ENCODE results near the gene UNKL.

Gene UNKL

GRCh38 chr16:1433756-1434155, 19.3 kb upstream of the UNKL start:
- no peak for TF ChIP-seq RAD21 (IDR thresholded peaks at IDR 0.05; ENCODE audit: low read depth)
- no peak for TF ChIP-seq TEAD4 (IDR thresholded peaks at IDR 0.05)
- no peak for TF ChIP-seq CEBPB (IDR thresholded peaks at IDR 0.05)
- no peak for TF ChIP-seq CREB1 (IDR thresholded peaks at IDR 0.05; ENCODE audit: low read depth)
- TF ChIP-seq YY1 (IDR thresholded peaks at IDR 0.05; ENCODE audit: low read depth) = no peak
- TF ChIP-seq USF1 (IDR thresholded peaks at IDR 0.05) = no peak
- TF ChIP-seq MAX (IDR thresholded peaks at IDR 0.05) = no peak
- TF ChIP-seq TAF1 (IDR thresholded peaks at IDR 0.05; ENCODE audit: low read depth) = no peak
- no peak for TF ChIP-seq ZBTB7A (IDR thresholded peaks at IDR 0.05; ENCODE audit: low read depth)

- TF ChIP-seq CREB1 (IDR thresholded peaks at IDR 0.05; ENCODE audit: low read depth) (no peak), NFIC (IDR thresholded peaks at IDR 0.05) (no peak), YY1 (IDR thresholded peaks at IDR 0.05; ENCODE audit: low read depth) (no peak), CEBPB (IDR thresholded peaks at IDR 0.05) (no peak), REST (IDR thresholded peaks at IDR 0.05; ENCODE audit: low read depth) (no peak), TAF1 (IDR thresholded peaks at IDR 0.05; ENCODE audit: low read depth) (no peak)
Measured at GRCh38 chr16:1433263-1433560, 18.7 kb upstream of the UNKL start.

- TF ChIP-seq ZBTB7A (IDR thresholded peaks at IDR 0.05; ENCODE audit: low read depth) = peak; percentile 52; the same call in 1 of the 2 replicates
- no peak for TF ChIP-seq TCF12 (IDR thresholded peaks at IDR 0.05; ENCODE audit: low read depth)
Measured at GRCh38 chr16:1432388-1433262, 18.1 kb upstream of the UNKL start.

GRCh38 chr16:1431497-1432270, 17.2 kb upstream of the UNKL start:
- TF ChIP-seq FOXM1 (IDR thresholded peaks at IDR 0.05; ENCODE audit: borderline replicate concordance, low read depth) (no peak), TCF12 (IDR thresholded peaks at IDR 0.05; ENCODE audit: low read depth) (no peak), RAD21 (IDR thresholded peaks at IDR 0.05; ENCODE audit: low read depth) (no peak), MAX (IDR thresholded peaks at IDR 0.05) (no peak), USF1 (IDR thresholded peaks at IDR 0.05) (no peak), EP300 (IDR thresholded peaks at IDR 0.05; ENCODE audit: borderline replicate concordance) (no peak), CREB1 (IDR thresholded peaks at IDR 0.05; ENCODE audit: low read depth) (no peak), TEAD4 (IDR thresholded peaks at IDR 0.05) (no peak)

GRCh38 chr16:1430759-1431496, 16.4 kb upstream of the UNKL start, which contains the start of gene PERCC1:
Gene PERCC1 (plus strand): TSS chr16:1431078. CDS start chr16:1432594, 1,516 bp downstream.
- TF ChIP-seq TCF12 (IDR thresholded peaks at IDR 0.05; ENCODE audit: low read depth) (no peak), TEAD4 (IDR thresholded peaks at IDR 0.05) (no peak), NFIC (IDR thresholded peaks at IDR 0.05) (no peak), YY1 (IDR thresholded peaks at IDR 0.05; ENCODE audit: low read depth) (no peak), EP300 (IDR thresholded peaks at IDR 0.05; ENCODE audit: borderline replicate concordance) (no peak), EGR1 (IDR thresholded peaks at IDR 0.05) (no peak), USF1 (IDR thresholded peaks at IDR 0.05) (no peak)

GRCh38 chr16:1430214-1430758, 15.8 kb upstream of the UNKL start:
- TF ChIP-seq CREB1 (IDR thresholded peaks at IDR 0.05; ENCODE audit: low read depth) = no peak
- no peak for TF ChIP-seq RAD21 (IDR thresholded peaks at IDR 0.05; ENCODE audit: low read depth)
- TF ChIP-seq YY1 (IDR thresholded peaks at IDR 0.05; ENCODE audit: low read depth) = no peak
- TF ChIP-seq TCF12 (IDR thresholded peaks at IDR 0.05; ENCODE audit: low read depth) = no peak
- no peak for TF ChIP-seq CEBPB (IDR thresholded peaks at IDR 0.05)
- TF ChIP-seq USF1 (IDR thresholded peaks at IDR 0.05) = no peak
- TF ChIP-seq EGR1 (IDR thresholded peaks at IDR 0.05) = no peak
- TF ChIP-seq MAX (IDR thresholded peaks at IDR 0.05) = no peak
- no peak for TF ChIP-seq EP300 (IDR thresholded peaks at IDR 0.05; ENCODE audit: borderline replicate concordance)

Measured in Ishikawa (cell line).